SK-N-SH (cell line): ENCODE measurements around the gene ABCC10. TPM values are rescaled to one million over a fixed set of nuclear protein-coding genes. Genes with fewer than 3 reads are reported as not detected.

Experiments
- CTCF ChIA-PET: fragments of 300-600, 350-600 bp; formaldehyde crosslinking; extraction: SDS; loops from one replicate; lab custom pipeline; 2021; lab: Yijun Ruan, JAX
- POLR2A ChIA-PET: fragments of 350-600 bp; sonication (Branson Sonifier 250); formaldehyde crosslinking; extraction: SDS; loops from one replicate; lab custom pipeline; 2020; ENCODE audit warnings: antibody characterized with exemption, inconsistent platforms; lab: Yijun Ruan, JAX
- DNase-seq: peaks from one replicate; pipeline ENCODE4 v3.0.0; 2012
- H2AFZ ChIP-seq: fragments of 200-600 bp; sonication (generic); 2 replicates; pipeline ENCODE4 v1.8.1; 2016; ENCODE audit warnings: antibody characterized with exemption, mild to moderate bottlenecking, low read depth
- H3F3A ChIP-seq: fragments of 200-600 bp; sonication (generic); replicated peaks from 2 replicates; pipeline ENCODE3; 2016; ENCODE audit warnings: antibody characterized with exemption, mild to moderate bottlenecking; ENCODE audit not compliant: insufficient read depth
- H3K27ac ChIP-seq, 2 experiments: fragments of 200-500 bp in 1 of 2; fragments of 200-600 bp in 1 of 2; sonication (Bioruptor generic) in 1 of 2; sonication (generic), shearing (Covaris generic) in 1 of 2; 2 replicates each; pipeline versions ENCODE4 v1.5.1 to v1.6.1; 2014 to 2016; ENCODE audit warnings: low read depth in 2 of 2, inconsistent platforms in 1 of 2, low read length in 1 of 2, mild to moderate bottlenecking in 1 of 2, mixed read lengths in 1 of 2
- H3K27me3 ChIP-seq: fragments of 200-600 bp; sonication (generic), shearing (Covaris generic); 2 replicates; pipeline ENCODE4 v1.6.1; 2016; ENCODE audit warnings: mixed run types; ENCODE audit not compliant: insufficient read depth
- H3K36me3 ChIP-seq, 2 experiments: fragments of 200-500 bp in 1 of 2; fragments of 200-600 bp in 1 of 2; sonication (Bioruptor generic) in 1 of 2; sonication (generic) in 1 of 2; replicated peaks in 1 of 2; 2 replicates each; pipeline versions ENCODE3 to v1.5.1; 2014 to 2016; ENCODE audit warnings: low read length in 1 of 2, mild to moderate bottlenecking in 1 of 2; ENCODE audit not compliant: insufficient read depth in 2 of 2, control insufficient read depth in 1 of 2
- H3K4me1 ChIP-seq, 2 experiments: fragments of 200-500 bp in 1 of 2; fragments of 200-600 bp in 1 of 2; sonication (Bioruptor generic) in 1 of 2; sonication (generic), shearing (Covaris generic) in 1 of 2; 2 replicates each; pipeline versions ENCODE4 v1.5.1 to v1.6.1; 2014 to 2016; ENCODE audit warnings: low read depth in 1 of 2, low read length in 1 of 2, mixed run types in 1 of 2; ENCODE audit not compliant: insufficient read depth in 2 of 2, control insufficient read depth in 1 of 2
- H3K4me2 ChIP-seq: fragments of 200-600 bp; sonication (generic), shearing (Covaris generic); 2 replicates; pipeline ENCODE4 v1.6.1; 2017; ENCODE audit warnings: mixed run types
- H3K4me3 ChIP-seq, 2 experiments: fragments of 200-500 bp in 1 of 2; fragments of 200-600 bp in 1 of 2; sonication (Bioruptor generic) in 1 of 2; sonication (generic), shearing (Covaris generic) in 1 of 2; 2 replicates each; pipeline versions ENCODE4 v1.5.1 to v1.8.1; 2014 to 2016; ENCODE audit warnings: low read depth in 2 of 2, inconsistent platforms in 1 of 2, low read length in 1 of 2, mild to moderate bottlenecking in 1 of 2, mixed read lengths in 1 of 2, moderate library complexity in 1 of 2
- H3K79me2 ChIP-seq: fragments of 200-600 bp; sonication (generic); 2 replicates; pipeline ENCODE4 v1.8.1; 2017; ENCODE audit warnings: mild to moderate bottlenecking; ENCODE audit not compliant: insufficient read depth
- H3K9ac ChIP-seq: fragments of 200-600 bp; sonication (generic); 2 replicates; pipeline ENCODE4 v1.6.1; 2017; ENCODE audit warnings: mixed run types
- H3K9me2 ChIP-seq: fragments of 200-600 bp; sonication (generic); 2 replicates; pipeline ENCODE4 v1.6.1; 2017; ENCODE audit warnings: mixed run types
- H3K9me3 ChIP-seq: fragments of 200-600 bp; sonication (generic); 2 replicates; pipeline ENCODE4 v1.6.1; 2017; ENCODE audit warnings: mixed run types, mild to moderate bottlenecking, moderate library complexity
- H4K20me1 ChIP-seq: fragments of 200-600 bp; sonication (generic); 2 replicates; pipeline ENCODE4 v1.6.1; 2017; ENCODE audit warnings: mild to moderate bottlenecking, mixed run types; ENCODE audit not compliant: insufficient read depth
- FOSL2 ChIP-seq: IDR thresholded peaks from 2 replicates; pipeline ENCODE4 v1.4.0; 2012; ENCODE audit warnings: low read depth, mild to moderate bottlenecking, moderate library complexity, borderline replicate concordance
- FOXJ3 ChIP-seq: sonication (generic); formaldehyde crosslinking; IDR thresholded peaks from 2 replicates; pipeline ENCODE4 v1.5.1; 2020; ENCODE audit warnings: mild to moderate bottlenecking, missing genetic modification reagents
- FOXM1 ChIP-seq: IDR thresholded peaks from 2 replicates; pipeline ENCODE4 v1.4.0; 2012; ENCODE audit warnings: low read depth, mild to moderate bottlenecking
- MEF2A ChIP-seq: IDR thresholded peaks from 2 replicates; pipeline ENCODE4 v1.4.0; 2012; ENCODE audit warnings: low read depth, borderline replicate concordance
- MXI1 ChIP-seq: IDR thresholded peaks from 2 replicates; pipeline ENCODE4 v1.6.1; 2012; ENCODE audit warnings: mild to moderate bottlenecking, low read depth, low read length, improper control_type of control experiment
- NRF1 ChIP-seq: IDR thresholded peaks from 2 replicates; pipeline ENCODE4 v1.6.1; 2012; ENCODE audit warnings: low read depth, mild to moderate bottlenecking, low read length
- POLR2AphosphoS5 ChIP-seq: IDR thresholded peaks from 2 replicates; pipeline ENCODE4 v1.6.1; 2012; ENCODE audit warnings: low read depth, low read length
- RFX5 ChIP-seq: IDR thresholded peaks from 2 replicates; pipeline ENCODE4 v1.6.1; 2012; ENCODE audit warnings: mild to moderate bottlenecking, improper control_type of control experiment, low read length
- RXRA ChIP-seq: IDR thresholded peaks from 2 replicates; pipeline ENCODE4 v1.4.0; 2012; ENCODE audit warnings: low read depth, mild to moderate bottlenecking, borderline replicate concordance
- SIN3A ChIP-seq: IDR thresholded peaks from 2 replicates; pipeline ENCODE4 v1.6.1; 2012; ENCODE audit warnings: low read depth, mild to moderate bottlenecking, low read length, moderate library complexity, borderline replicate concordance
- SMC3 ChIP-seq: IDR thresholded peaks from 2 replicates; pipeline ENCODE4 v1.6.1; 2012; ENCODE audit warnings: low read depth, low read length, improper control_type of control experiment
- TAF1 ChIP-seq: IDR thresholded peaks from 2 replicates; pipeline ENCODE4 v1.6.1; 2012; ENCODE audit warnings: low read depth, mild to moderate bottlenecking, low read length, moderate library complexity, borderline replicate concordance
- TEAD4 ChIP-seq: IDR thresholded peaks from 2 replicates; pipeline ENCODE4 v1.4.0; 2012; ENCODE audit warnings: mild to moderate bottlenecking, borderline replicate concordance; ENCODE audit not compliant: insufficient read depth
- WGBS: methylation state at CpG from one replicate; pipeline ENCODE4 v1.1.6; 2017; ENCODE audit warnings: low lambda C conversion rate; 5-methylcytosine and 5-hydroxymethylcytosine counted together
- polyA plus RNA-seq, 3 experiments: library from polyadenylated mRNA; depleted of rRNA; stranded (reverse); fragments of >200 nt; gene quantifications; 2 replicates each; pipeline ENCODE4 v1.2.3, GENCODE V29; 2012
- TF ChIP-seq, protein P1 (sequence below): IDR thresholded peaks from 2 replicates; pipeline ENCODE4; 2012
- TF ChIP-seq, protein P2 (sequence below): IDR thresholded peaks from 2 replicates; pipeline ENCODE4 v1.4.0; 2012; ENCODE audit warnings: low read depth
- TF ChIP-seq, protein P3 (sequence below): IDR thresholded peaks from 2 replicates; pipeline ENCODE4 v1.4.0; 2012; ENCODE audit warnings: low read depth, borderline replicate concordance

ABCC10 gene
- polyA plus RNA-seq, 1 of the 3 experiments (the other 2 are of a cell fraction): 28.3 TPM

DNA sequence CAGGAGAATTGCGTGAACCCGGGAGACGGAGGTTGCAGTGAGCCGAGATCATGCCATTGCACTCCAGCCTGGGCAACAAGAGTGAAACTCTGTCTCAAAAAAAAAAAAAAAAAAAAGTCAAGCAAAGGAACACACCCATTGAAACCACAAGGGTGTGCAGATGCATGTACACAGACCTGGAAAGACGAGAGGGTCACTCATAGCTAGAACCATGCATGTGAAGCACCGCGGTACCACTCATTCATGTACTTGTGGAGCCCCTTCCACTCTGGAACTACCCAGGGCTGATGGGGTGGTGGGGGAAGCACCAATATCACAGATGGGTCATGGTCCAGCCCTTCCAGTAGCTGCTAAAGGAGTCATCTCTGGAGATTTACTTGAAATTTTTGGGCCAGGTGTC, 42.6 kb downstream of the ABCC10 start:
- CTCF ChIA-PET: interaction anchor here (1.5 kb wide), 1 partner anchor 14 kb away, joined by 6 read pairs; no protein-coding TSS in a partner anchor
- POLR2A ChIA-PET: no interaction called here

DNA sequence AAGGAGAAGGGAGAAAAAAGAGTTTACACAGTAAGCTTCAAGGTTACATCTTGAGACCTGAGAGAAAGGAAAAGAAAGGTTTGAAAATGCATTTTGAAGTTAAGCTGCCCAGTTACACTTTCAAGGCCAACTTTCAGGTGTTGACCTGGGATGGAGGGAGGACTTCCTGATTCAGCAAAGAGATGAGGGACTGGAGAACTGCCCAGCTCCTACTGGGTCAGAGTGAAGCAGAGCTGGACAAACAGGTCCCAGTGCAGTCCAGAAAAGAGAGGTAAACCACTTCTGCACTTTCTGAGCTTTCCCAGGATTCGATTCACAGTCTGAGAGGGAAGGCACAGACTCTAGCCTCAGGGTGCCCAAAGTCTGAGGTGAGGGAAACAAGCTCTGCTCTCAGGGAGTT, 44.1 kb downstream of the ABCC10 start:
- Histone ChIP-seq H3K4me2 (no peak overlapping the region), H3K4me3 (no peak overlapping the region), H3K27me3 (no peaks in the 10 kb centered on the region), H3K4me1 (no peaks in the 10 kb centered on the region), H2AFZ (no peak overlapping the region), H3K36me3 (no peaks in the 10 kb centered on the region), H4K20me1 (no peaks in the 10 kb centered on the region), H3K79me2 (no peaks in the 10 kb centered on the region), H3K9me2 (no peaks in the 10 kb centered on the region), H3F3A (no peaks in the 10 kb centered on the region), H3K27ac (no peak overlapping the region), H3K9me3 (no peaks in the 10 kb centered on the region), H3K9ac (no peak overlapping the region)
- 0% methylated on average over 1 of the region's 1 CpG for WGBS
- no peak for DNase-seq
- CTCF ChIA-PET: interaction anchor here (0.7 to 1.8 kb wide), 5 partner anchors 16 to 36 kb away, joined by 3 to 4 read pairs (median 4); partner anchors contain the start of gene DLK2
- TF ChIP-seq RFX5: no peak
- TF ChIP-seq TEAD4: no peak
- no peak for TF ChIP-seq SMC3
- no peak for TF ChIP-seq FOXJ3
- POLR2A ChIA-PET: no interaction called here

More for the DNA sequence above, 42.6 kb downstream of the ABCC10 start:
- H3K9ac ChIP-seq: no peak overlapping the region
- no peaks in the 10 kb centered on the region for H3K4me1 ChIP-seq
- H3K9me2 ChIP-seq: no peaks in the 10 kb centered on the region
- no peaks in the 10 kb centered on the region for H4K20me1 ChIP-seq
- no peaks in the 10 kb centered on the region for H3K79me2 ChIP-seq
- H3K36me3 ChIP-seq: no peaks in the 10 kb centered on the region
- WGBS: 94% methylated on average over 7 of the region's 7 CpGs
- no peaks in the 10 kb centered on the region for H3K9me3 ChIP-seq
- DNase-seq: no peak
- no peaks in the 10 kb centered on the region for H3F3A ChIP-seq
- H3K27ac ChIP-seq: no peak overlapping the region
- TF ChIP-seq, protein P1, sequence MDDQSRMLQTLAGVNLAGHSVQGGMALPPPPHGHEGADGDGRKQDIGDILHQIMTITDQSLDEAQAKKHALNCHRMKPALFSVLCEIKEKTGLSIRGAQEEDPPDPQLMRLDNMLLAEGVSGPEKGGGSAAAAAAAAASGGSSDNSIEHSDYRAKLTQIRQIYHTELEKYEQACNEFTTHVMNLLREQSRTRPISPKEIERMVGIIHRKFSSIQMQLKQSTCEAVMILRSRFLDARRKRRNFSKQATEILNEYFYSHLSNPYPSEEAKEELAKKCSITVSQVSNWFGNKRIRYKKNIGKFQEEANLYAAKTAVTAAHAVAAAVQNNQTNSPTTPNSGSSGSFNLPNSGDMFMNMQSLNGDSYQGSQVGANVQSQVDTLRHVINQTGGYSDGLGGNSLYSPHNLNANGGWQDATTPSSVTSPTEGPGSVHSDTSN: no peak
- no peak for TF ChIP-seq RXRA
- TF ChIP-seq, protein P2, sequence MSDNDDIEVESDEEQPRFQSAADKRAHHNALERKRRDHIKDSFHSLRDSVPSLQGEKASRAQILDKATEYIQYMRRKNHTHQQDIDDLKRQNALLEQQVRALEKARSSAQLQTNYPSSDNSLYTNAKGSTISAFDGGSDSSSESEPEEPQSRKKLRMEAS: no peak
- TF ChIP-seq, protein P3, sequence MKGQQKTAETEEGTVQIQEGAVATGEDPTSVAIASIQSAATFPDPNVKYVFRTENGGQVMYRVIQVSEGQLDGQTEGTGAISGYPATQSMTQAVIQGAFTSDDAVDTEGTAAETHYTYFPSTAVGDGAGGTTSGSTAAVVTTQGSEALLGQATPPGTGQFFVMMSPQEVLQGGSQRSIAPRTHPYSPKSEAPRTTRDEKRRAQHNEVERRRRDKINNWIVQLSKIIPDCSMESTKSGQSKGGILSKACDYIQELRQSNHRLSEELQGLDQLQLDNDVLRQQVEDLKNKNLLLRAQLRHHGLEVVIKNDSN: no peak
- no peak for TF ChIP-seq SIN3A
- TF ChIP-seq NRF1: no peak
- TF ChIP-seq POLR2AphosphoS5: no peak
- no peak for TF ChIP-seq MEF2A
- TF ChIP-seq RFX5: no peak
- no peak for TF ChIP-seq FOXM1
- TF ChIP-seq FOSL2: no peak
- no peak for TF ChIP-seq TAF1
- TF ChIP-seq MXI1: no peak
- no peak overlapping the region for H3K4me3 ChIP-seq
- no peak overlapping the region for H3K4me2 ChIP-seq
- H3K27me3 ChIP-seq: no peaks in the 10 kb centered on the region
- no peak overlapping the region for H2AFZ ChIP-seq
